Ovary (tissue), 3 donors: ENCODE results near the gene PSMC6.

Experiments
- CTCF ChIP-seq, 3 donors: fragments of 450-650 bp in 2 of 3; fragments of 200-600 bp in 1 of 3; IDR thresholded peaks; one replicate each; pipeline versions ENCODE4 v1.5.1 to v1.8.0; 2016 to 2022; ENCODE audit warnings: antibody characterized with exemption in 3 of 3, mild to moderate bottlenecking in 1 of 3
- EP300 ChIP-seq: sonication (generic); formaldehyde crosslinking; IDR thresholded peaks from one replicate; pipeline ENCODE4 v1.6.1; 2017; ENCODE audit warnings: antibody characterized with exemption
- POLR2A ChIP-seq: fragments of 450-650 bp; IDR thresholded peaks from one replicate; pipeline ENCODE4 v1.6.1; 2017; ENCODE audit warnings: antibody characterized with exemption, mild to moderate bottlenecking, moderate library complexity
- donor health status: DM: no; HTN: no; CAD: no.

DNA sequence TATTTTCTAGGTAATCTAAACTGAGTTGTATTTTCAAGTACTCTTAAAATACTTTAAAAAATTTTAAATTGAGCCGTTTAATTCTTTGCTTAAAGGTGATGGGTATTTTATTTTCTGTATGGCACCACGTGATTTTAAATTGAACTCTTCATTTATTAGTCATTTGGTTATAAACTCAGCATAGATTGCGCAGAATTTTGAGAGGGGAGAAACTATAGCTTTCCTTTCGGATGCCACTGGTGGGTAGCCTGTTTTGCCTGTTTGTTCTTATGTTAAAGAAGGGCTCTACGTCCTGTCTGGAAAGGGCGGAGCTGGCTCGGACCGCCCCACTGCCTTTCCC lies 22.6 kb downstream of the PSMC6 start:
- TF ChIP-seq EP300 = no peak
- TF ChIP-seq CTCF (IDR thresholded peaks at IDR 0.05) = no peak
- TF ChIP-seq POLR2A = no peak
